Activated effector memory CD4-positive, alpha-beta T cell treated with Interleukin-2 at 50 U/mL for 16 hours (primary cell): ENCODE measurements around the gene PCDH9.
"Not testable (repeated sequence)": the region's sequence is repeated elsewhere in the genome, so short reads cannot be mapped to it uniquely, and the experiment has no call there.

Experiments used
- DNase-seq: peaks from one replicate; pipeline ENCODE4 v3.0.0-alpha.2; 2020

PCDH9 gene

DNA sequence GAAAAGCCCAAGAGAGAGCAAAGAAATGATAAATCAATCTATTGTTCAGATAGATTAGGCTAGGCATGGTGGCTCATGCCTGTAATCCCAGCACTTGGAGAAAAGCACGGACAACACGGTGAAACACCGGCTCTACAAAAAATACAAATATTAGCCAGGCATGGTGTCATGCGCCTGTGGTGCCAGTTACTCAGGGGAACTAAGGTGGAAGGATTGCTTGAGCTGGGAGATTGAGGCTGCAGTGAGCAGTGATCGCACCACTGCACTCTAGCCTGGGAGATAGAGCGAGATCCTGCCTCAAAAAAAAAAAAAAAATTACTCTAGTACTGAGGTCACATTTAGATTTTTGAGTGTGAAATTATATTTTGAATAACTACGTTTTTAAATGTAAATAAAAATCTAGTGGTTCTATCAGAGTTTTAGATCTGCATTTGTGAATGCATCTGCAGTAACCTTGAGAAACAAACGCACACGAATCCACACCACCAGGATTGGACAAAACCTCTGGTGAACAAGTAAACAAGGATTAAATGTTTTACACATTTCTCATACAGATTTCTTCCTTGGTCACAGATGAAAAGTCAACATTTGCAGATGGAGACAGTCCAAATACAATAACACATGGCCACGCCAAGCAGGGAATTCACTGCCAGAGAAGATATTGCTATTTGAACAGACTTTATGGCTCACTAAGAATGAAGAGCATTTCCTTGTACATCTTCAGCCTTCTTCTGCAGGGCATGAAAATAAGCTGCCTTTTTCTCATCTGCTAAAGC, 917.6 kb downstream of the PCDH9 start:
- DNase-seq, result no peak

GRCh38 chr13:66305961-66306617, 924.0 kb downstream of the PCDH9 start:
- DNase-seq, result no peak

DNA sequence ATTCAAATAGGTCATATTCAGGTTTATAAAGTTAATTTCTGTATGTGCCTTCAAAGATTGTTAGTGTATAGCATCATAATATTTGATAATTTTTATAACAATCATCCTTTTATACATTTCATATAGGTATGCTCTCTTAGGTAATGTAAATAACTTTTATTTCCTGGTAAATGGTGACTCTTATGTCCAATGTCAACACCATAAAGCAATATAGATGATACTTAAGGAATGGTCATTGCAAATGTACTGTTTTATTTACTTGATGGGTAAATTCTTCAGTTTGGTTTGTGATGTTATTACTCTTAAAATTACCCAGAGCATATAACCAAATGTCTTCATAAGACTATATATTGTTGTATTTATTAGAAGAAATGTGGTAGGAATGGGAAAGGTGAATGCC, 928.7 kb downstream of the PCDH9 start:
- DNase-seq, result no peak

DNA sequence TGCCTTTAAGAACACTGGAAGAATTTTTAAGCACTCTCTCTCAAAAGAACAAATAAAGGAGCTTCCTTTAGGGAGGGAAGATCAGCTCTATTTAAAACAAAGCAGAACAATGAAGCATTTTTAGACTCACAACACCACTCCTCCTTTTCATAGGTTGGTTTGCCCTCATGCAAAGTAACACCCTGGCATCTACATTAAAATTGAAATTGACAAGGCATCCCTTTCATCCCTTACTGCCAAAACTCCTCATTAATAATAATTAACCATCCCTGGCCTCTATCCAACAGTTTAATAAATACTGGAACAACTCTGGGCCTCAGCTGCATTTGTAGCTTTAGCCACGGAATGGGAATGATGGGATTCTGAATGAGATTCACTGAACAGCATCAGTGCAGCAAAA, 929.1 kb downstream of the PCDH9 start:
- DNase-seq, result no peak

DNA sequence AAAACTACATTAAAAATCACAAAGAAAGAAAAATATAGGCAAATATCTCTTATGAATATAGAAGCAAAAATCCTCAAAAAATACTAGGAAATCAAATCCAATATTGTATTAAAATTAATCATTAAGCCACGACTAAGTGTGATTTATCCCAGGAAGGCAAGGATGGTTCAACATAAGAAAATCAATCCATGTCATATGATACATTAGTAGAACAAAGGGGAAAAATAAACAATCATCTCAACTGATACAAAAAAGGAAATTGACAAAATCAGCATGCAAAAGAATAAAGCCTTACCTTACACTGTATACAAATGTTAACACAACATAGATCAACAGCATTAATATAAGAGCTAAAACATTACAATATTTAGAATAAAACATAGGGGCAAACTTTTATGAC, 933.3 kb downstream of the PCDH9 start:
- DNase-seq, result no peak

GRCh38 chr13:66296328-66296727, 933.8 kb downstream of the PCDH9 start:
- DNase-seq, result no peak

DNA sequence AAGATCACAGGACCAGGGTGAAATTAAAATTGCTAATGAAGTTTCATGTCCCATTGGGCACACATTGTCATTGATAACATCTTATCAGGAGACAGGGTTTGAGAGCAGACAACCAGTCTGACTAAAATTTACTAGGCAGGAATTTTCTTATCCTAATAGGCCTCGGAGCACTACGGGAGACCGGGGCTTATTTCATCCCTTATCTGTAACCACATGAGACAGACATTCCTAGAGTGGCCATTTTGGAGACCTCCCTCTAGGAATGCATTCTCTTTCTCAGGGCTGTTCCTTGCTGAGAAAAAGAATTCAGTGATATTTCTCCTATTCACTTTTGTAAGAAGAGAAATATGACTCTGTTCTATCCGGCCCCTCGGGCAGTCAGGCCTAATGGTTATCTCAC, 943.3 kb downstream of the PCDH9 start:
- not testable (repeated sequence) for DNase-seq

- no peak for DNase-seq
Measured at GRCh38 chr13:66275416-66275815, 954.7 kb downstream of the PCDH9 start.

- no peak for DNase-seq
Measured at GRCh38 chr13:66273011-66273410, 957.1 kb downstream of the PCDH9 start.

- no peak for DNase-seq
Measured at GRCh38 chr13:66266761-66267160, 963.4 kb downstream of the PCDH9 start.

- DNase-seq, result no peak
Measured at GRCh38 chr13:66266348-66266747, 963.8 kb downstream of the PCDH9 start.

- DNase-seq, result no peak
Measured at GRCh38 chr13:66265371-66265770, 964.8 kb downstream of the PCDH9 start.

GRCh38 chr13:66264971-66265370, 965.2 kb downstream of the PCDH9 start:
- no peak for DNase-seq

GRCh38 chr13:66262330-66262729, 967.8 kb downstream of the PCDH9 start:
- no peak for DNase-seq

DNA sequence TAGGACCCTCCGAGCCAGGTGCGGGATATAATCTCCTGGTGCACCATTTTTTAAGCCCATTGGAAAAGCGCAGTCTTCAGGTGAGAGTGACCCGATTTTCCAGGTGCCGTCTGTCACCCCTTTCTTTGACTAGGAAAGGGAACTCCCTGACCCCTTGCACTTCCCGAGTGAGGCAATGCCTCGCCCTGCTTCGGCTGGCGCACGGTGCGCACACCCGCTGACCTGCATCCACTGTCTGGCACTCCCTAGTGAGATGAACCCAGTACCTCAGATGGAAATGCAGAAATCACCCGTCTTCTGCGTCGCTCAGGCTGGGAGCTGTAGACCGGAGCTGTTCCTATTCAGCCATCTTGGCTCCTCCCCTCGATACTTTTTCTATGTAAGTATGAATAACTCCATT, 970.7 kb downstream of the PCDH9 start:
- not testable (repeated sequence) for DNase-seq
